Endometrium (tissue), 2 donors: Measurements from ENCODE around the gene ALOX5.

Experiments
- FAIRE-seq: peaks from 2 replicates; lab custom pipeline; 2012; peaks lifted over from hg19 to GRCh38; lab: Jason Lieb, UNC
- donor health status: control.
- donor health status: control.

ALOX5 gene

DNA sequence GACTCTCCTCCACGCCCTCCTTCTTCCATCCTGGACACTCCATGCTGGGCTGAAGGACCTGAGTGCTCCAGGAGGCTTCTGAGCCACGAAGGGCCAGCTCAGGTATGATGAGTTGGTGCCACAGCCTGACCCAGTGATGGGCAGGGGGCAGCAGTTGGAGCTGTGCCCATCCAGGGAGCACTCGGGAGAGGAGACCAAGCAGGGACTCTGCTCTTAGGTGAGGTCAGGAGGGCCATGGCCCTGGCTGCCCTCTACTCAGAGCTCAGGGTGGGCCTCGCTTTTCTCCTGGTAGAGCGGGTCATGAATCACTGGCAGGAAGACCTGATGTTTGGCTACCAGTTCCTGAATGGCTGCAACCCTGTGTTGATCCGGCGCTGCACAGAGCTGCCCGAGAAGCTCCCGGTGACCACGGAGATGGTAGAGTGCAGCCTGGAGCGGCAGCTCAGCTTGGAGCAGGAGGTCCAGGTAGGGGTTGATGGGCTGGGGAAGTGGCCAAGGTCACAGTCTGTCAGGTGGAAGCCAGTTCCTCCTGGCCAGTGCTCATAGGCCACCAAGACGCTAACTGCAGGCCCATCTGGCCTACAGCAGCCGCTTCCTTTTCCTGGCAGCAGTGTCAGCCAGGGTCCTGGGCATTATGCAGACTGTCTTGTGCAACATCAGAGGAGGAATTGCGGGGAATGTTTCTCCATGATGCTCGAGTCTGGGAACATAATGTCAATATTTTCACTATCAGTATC lies 50.8 kb downstream of the ALOX5 start:
- FAIRE-seq: no peak

- FAIRE-seq: no peak
Measured at GRCh38 chr10:45425621-45426563, 51.9 kb downstream of the ALOX5 start.

- FAIRE-seq: no peak
Measured at GRCh38 chr10:45427262-45427969, 53.4 kb downstream of the ALOX5 start.

- FAIRE-seq: no peak
Measured at GRCh38 chr10:45427970-45428366, 54.0 kb downstream of the ALOX5 start.

DNA sequence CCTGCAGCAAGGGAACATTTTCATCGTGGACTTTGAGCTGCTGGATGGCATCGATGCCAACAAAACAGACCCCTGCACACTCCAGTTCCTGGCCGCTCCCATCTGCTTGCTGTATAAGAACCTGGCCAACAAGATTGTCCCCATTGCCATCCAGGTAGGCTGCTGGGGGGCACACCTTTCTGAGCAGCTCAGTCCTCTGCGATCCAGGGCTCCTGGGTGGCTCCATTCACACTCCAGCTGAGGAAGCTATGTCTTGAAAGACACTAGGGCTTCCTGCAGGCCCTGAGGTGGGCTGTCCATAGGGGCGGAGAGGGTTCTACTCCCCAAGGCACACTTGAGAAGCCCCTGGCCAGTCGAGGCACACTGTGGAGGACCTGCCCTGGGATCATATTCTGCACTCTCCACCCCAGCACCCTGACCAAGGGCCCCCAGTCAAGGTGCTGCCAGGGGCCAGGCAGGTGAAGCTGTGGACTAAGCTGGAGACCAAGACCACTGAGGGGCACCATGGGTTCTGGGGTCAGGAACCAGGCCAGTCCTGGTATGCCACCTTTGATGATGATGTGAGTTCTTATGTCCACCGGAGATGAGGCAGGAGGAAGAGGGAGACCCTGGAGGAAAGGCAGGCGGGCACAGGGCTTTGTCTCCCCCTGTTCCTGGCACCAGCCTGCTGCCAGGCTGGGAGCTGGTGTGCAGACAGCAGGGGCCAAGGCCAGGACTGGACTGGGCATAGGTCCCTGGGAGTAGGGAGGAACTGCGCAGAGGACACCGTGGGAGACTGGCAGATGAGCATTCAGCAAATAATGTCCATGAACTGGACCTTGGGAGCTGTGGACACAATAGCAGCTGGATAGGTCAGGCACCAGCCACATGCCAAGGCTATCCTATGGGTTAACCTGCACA lies 54.8 kb downstream of the ALOX5 start:
- FAIRE-seq: no peak

GRCh38 chr10:45429790-45430189 lies 55.8 kb downstream of the ALOX5 start:
- FAIRE-seq: no peak

DNA sequence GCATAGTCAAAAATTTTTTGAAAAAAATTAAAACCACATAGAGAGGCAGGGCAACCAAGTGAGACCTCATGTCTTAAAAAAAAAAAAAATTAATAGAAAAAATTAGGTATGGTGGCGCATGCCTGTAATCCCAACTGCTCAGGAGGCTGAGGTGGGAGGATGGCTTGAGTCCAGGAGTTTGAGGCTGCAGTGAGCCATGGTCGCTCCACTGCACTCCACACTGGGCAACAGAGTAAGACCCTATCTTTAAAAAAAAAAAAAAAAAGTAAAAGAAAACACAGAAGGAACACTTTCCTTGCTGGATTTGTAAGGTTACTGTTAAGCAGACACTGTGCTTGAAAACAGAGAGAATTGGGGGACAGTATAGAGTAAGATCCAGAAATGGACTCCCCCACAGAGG lies 58.1 kb downstream of the ALOX5 start:
- FAIRE-seq: no peak

- FAIRE-seq: no peak
Measured at GRCh38 chr10:45432700-45433472, 58.9 kb downstream of the ALOX5 start.

DNA sequence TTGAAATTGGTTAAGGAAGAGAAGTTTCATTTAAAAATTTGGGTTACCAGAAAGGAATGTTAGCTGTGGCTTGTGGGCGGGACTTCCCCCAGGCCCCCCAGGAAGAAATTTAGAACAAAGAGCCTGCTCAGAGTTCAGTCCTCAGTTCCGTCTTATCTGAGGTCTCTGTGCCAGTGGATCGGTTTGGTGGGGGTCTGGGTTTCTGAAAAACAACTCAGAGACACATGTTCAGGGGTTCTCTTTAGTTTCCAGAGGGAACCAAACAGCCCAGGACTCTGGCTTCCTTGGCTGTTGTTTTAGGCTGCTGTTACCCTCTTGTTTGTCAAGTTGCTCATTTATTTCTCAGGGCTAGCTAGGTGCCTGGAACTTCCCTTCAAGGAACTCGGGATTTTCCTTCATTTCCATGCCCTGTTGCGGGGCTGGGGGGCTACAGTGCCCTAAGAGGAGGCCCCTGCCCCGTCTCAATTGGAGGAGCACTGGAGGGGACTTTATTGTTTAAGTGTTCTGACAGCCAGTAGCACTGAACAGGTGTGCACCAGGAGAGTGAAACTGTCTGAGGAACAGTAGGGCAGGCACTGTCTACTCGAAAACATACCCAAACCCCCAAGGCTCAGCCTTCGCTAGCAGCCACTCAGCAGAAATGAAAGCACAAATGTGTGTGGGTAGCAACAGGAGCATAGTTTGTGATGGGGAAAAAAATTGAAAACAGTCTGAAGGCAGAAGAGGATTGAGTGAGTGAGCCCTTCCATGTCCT lies 59.9 kb downstream of the ALOX5 start:
- no peak for FAIRE-seq

DNA sequence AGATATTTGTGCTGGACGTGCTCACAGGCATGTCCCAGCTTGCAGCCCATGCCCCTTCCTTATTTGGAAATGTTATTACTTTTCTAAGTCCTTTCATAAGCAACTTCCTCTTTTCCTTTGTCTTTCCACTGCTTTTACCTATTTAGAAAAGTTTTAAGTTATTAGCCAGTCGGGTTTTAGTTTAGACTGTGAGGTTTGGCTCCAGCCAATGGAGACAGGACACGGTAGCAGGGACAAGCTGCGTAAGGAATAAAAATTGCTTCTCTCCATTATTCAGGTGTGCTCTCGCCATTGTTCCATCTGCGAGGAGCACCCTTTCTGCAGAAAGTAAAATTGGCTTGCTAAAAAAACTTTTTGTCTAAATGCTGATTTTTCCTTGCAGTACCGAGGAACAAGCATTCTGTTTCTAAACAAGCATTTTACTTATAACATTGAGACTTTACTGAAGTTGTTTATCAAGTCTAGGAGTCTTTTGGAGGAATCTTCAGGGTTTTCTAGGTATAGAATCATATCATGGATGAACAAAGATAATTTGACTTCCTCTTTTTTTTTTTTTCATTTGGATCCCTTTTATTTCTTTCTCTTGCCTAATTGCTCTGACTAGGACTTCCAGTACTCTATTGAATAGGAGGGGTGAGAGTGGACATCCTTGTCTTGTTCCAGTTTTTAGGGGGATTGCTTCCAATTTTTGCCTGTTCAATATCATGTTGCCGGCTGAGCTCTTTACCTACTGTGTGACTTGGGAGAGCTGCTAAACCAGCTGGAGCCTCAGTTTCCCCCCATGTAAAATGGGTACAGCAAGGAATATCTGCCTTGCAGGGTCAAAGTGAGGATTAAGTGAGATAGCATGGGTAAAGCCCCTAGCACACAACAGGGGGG lies 63.8 kb downstream of the ALOX5 start:
- FAIRE-seq: no peak

GRCh38 chr10:45438466-45439090 lies 64.6 kb downstream of the ALOX5 start:
- no peak for FAIRE-seq

GRCh38 chr10:45439365-45439764 lies 65.3 kb downstream of the ALOX5 start:
- FAIRE-seq: no peak

GRCh38 chr10:45439873-45440272 lies 65.9 kb downstream of the ALOX5 start:
- FAIRE-seq: no peak

DNA sequence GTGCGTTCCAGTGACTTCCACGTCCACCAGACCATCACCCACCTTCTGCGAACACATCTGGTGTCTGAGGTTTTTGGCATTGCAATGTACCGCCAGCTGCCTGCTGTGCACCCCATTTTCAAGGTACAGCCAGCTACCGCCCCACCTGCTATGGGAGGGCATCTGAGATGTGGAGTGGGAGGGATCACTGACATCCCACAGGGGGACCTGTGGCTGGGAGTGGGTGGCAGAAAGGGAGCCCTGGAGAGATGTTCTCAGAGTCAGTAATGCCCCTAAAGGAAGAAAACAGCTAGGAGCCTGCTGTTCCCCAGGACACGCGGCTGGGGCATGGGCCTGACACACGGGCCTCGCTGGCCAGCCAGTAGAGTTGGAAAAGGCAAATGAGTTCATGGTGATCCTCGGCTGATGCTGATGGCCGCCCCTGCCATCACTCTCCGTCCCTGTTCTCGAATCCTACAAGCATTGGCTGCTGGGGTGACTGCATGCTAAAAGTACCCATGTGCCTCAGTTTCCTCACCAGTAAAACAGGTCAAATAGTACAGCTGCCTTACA lies 66.6 kb downstream of the ALOX5 start:
- no peak for FAIRE-seq

DNA sequence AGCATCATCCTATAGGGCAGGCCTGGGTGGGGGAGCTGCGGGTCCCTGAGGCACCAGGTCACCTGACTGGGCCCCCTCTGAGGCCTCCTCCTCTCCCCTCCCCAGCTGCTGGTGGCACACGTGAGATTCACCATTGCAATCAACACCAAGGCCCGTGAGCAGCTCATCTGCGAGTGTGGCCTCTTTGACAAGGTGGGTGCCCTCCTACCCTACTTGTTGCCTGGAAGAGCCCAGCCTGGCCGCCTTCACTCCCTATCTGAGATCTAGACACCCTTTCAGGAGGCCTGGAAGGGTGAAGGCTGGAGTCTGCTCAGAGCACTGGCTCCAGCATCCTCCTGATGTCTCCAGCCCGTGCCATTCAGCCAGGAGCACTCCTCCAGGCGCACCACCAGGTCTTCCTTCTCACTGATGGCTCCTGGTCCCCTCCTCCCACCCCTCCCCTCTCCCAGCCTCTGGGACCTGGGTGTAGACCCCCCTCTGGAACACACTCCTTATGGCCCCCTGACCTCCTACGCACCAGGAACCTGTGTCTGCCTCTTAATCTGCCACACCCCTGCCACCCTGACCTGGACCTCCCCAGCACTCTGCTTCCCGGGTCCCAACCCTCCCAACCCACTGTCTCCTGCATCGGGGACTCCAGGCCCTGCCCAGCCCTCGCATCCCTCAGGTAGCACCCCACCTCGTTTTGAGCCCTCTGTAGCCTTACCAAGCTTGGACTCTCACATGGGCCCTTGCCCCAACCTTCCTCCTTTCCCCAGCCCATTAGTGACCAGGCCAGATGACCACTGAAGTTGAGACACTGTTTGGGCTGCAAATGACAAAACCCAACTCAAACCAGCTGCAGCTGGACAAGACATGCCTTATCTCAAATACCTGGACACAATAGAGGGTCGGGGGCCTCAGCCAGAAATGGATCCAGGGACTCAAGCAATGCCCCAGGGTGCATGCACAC lies 67.5 kb downstream of the ALOX5 start:
- no peak for FAIRE-seq

DNA sequence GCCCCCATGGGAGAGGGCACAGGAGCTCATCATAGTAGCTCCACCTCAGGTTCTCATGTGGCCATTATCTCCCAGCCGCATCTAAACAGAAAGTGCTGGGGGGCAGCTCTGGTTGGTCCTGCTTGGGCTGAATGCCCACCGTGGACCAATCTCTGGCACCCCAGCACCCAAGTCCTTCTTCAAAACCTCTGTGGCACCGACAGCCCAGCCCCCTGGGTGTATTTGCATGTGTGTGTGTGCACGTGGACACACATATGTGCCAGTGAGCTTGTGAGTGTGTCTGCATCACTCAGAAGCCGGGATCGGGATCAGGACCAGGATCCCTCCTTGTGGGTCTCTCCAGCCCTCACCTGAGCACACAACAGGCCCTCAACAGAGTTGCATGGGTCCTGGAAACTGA lies 68.2 kb downstream of the ALOX5 start:
- no peak for FAIRE-seq

DNA sequence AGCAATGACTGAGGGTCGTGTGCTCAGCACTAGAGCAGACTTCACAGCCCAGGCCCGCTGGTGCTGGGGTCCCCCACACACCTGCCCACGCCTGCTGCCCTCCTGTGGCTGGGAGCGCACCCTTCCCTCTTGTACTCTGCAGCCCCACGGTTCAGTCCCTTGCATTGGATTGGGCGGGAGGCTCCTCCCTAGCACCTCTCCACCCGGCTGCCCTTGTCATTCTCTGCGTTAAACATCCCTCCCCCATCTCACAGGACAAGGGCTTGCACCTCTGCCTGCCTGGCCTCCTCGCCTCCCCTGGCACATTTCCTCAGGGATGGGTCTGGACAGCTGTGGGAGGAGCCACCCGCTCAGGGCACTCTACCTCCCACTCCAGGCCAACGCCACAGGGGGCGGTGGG lies 68.6 kb downstream of the ALOX5 start:
- FAIRE-seq: no peak
